AG10803 (cell line): ENCODE results near the gene ZIC5.

Experiments used
- DNase-seq: peaks from one replicate; pipeline ENCODE4 v3.0.0; 2010; ENCODE audit warnings: low read depth
- H3K4me3 ChIP-seq: 2 replicates; pipeline ENCODE4 v1.5.1; 2011; ENCODE audit warnings: mild to moderate bottlenecking, low read length, control low read depth
- CTCF ChIP-seq: conservative IDR thresholded peaks from 2 replicates; pipeline ENCODE4 v1.5.1; 2011; ENCODE audit warnings: mild to moderate bottlenecking, low read length, control low read depth, inconsistent platforms

The ZIC5 gene

GRCh38 chr13:99941086-99941485 is 30.5 kb downstream of the ZIC5 start:
- no peak for DNase-seq
- no peak overlapping the region for H3K4me3 ChIP-seq
- no peak for TF ChIP-seq CTCF

GRCh38 chr13:99938635-99939034 is 32.9 kb downstream of the ZIC5 start:
- DNase-seq: no peak
- no peak overlapping the region for H3K4me3 ChIP-seq
- TF ChIP-seq CTCF: no peak

DNA sequence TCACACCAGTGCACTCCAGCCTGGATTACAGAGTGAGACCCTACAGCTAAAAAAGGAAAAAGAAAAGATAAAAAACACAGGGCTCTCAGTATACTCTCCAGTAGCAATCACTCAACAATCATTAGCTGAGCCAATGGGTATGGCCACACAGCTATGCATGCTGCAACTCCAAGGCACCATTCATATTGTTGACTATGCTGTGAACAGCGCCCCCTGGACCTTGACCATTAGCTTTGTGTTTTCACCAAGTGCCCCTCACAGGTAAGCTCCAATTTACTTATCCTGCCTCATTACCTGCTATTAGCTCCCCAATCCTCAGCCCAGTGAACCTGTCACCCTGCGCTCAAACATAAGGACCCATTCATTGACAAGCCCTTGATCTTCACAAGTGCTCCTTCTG is 35.8 kb downstream of the ZIC5 start:
- no peak overlapping the region for H3K4me3 ChIP-seq
- DNase-seq: no peak
- TF ChIP-seq CTCF: no peak

- no peak for TF ChIP-seq CTCF
- DNase-seq: no peak
- no peak overlapping the region for H3K4me3 ChIP-seq
Observed at GRCh38 chr13:99932912-99933311, 38.7 kb downstream of the ZIC5 start.

- H3K4me3 ChIP-seq: no peak overlapping the region
- no peak for TF ChIP-seq CTCF
- DNase-seq: no peak
Observed at GRCh38 chr13:99930925-99931324, 40.6 kb downstream of the ZIC5 start.

- H3K4me3 ChIP-seq: no peak overlapping the region
- no peak for TF ChIP-seq CTCF
- no peak for DNase-seq
Observed at GRCh38 chr13:99929866-99930265, 41.7 kb downstream of the ZIC5 start.

DNA sequence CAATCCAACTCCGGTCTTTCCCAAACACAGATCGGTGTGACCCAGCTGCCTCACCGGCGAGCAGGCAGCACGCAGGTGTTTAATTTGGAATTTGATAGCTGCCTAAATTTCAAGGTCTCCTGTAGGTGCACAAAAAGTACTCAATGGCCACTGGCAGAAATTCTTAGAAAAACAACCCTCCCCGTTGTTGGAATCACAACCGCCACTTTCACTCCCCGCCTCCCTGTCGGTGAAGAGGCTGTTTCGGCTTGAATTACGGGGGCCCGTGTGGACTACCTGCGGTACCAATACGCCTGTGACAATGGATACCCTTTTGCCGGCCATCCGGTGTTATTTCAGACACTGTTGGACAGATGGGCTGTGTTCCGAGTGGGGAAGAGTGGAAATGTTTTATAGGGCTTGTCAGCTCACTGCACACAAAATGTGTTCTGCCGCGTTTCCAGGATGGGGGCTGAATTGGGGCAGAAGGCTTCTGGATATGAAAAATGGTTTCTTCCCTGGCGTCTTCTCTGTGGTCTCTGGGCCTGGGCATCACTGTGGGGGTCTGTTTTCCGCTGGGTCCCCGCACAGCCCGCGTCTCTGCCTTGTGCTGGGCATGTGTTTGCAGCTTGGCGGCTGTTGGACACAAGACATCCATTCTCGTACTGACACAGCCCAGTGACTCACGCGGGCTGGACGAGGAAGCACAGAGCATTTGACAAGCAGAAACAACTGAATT is 45.4 kb downstream of the ZIC5 start:
- H3K4me3 ChIP-seq: peak overlapping the region; percentile 27
- no peak for TF ChIP-seq CTCF
- peak; percentile 25 for DNase-seq
